Measurements from ENCODE around the gene VPS13A. TPM values are rescaled to one million over a fixed set of nuclear protein-coding genes. Genes with fewer than 3 reads are reported as not detected.
"Not testable (repeated sequence)": the region's sequence is repeated elsewhere in the genome, so short reads cannot be mapped to it uniquely, and the experiment has no call there.

Gene VPS13A
- total RNA-seq, 1 donor from 2014 or later = 39.0 TPM

DNA sequence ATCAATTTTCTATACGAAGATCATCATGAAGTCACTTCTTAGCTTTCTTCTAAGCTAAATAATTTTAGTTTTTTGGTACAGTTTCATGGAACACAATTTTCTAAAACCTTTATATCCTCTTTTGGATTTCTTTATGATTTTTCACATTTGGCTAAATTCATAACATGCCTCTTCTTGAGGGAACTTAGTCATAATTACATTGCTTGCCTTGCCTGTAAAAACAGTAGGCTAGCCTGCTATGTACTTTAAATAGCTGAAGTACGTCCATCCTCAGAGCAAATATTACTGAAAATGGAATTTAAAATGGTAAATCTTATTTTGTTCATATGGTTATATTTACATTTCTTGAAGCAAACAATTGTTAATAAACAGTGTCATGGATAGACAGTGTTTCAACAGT lies 225.0 kb downstream of the VPS13A start:
- DNase-seq = no peak
- intact Hi-C loops (cut with micrococcal nuclease) = no loop called here
- ATAC-seq = no peak

DNA sequence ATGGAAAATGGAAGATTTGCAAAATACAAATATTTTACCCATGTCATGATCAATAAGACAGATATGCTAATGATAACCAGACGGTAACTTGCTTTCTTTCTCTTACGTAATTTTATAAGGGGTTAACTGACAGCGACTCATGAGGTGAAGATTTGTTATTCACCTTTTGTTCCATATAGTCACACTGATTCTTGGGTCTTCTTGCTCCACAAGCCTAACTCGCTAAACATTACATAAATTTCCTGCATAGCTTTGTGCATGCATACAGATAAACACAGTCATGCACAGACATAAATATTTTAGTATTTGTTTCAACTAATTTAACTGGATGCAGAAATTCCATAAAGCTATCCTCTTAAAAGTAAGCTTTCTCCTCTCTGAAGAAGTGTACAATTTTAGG lies 225.9 kb downstream of the VPS13A start:
- DNase-seq (no peak), ATAC-seq (no peak)
- intact Hi-C loops (cut with micrococcal nuclease) = no loop called here

DNA sequence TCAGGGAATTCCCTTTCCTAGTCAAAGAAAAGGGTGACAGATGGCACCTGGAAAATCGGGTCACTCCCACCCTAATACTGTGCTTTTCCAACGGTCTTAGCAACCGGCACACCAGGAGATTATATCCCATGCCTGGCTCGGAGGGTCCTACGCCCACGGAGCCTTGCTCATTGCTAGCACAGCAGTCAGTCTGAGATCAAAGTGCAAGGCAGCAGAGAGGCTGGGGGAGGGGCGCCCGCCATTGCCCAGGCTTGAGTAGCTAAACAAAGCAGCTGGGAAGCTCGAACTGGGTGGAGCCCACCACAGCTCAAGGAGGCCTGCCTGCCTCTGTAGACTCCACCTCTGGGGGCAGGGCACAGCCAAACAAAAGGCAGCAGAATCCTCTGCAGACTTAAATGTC lies 231.2 kb downstream of the VPS13A start:
- ATAC-seq; intact Hi-C loops (cut with micrococcal nuclease); DNase-seq: not testable (repeated sequence)

DNA sequence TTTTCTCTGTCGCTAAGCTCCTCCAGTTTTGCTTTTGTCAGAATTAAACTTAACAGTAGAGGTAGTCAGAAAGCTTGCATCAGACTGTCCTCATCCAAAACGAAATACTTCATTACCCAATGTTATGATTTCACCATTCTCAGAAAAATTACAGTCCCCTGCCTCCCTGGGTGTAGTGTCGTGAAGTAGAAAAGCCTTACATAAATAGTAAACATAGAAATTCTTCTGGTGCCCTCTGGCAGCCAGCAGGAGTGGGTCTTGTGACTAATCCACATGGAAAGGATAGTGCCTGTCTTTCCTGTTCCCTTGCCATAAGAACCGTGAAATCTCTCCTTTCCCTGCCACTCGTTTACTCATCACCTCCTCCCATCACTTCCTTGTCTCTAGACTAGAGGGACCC lies 240.2 kb downstream of the VPS13A start:
- DNase-seq = no peak
- ATAC-seq = no peak
- intact Hi-C loops (cut with micrococcal nuclease) = no loop called here

DNA sequence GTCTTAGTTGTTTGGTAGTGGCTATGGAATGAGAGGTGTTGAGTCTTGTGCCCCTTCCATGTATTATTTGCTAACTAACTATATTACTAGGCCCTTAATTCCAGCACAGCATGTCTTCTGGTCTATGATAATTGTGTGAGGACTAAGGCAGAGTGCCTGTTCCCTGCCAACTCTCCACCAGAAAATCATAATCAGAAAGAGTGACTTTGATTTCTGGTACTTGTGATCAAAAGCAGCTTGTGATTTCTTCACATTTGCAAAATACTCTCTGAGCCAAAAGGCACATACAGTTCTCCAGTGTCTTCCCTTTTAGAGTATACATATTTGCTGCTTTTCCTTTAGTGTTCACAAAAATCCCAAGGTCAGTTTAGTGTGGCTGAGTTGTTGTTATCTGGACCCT lies 240.9 kb downstream of the VPS13A start:
- DNase-seq (no peak), ATAC-seq (no peak)
- intact Hi-C loops (cut with micrococcal nuclease) = no loop called here

DNA sequence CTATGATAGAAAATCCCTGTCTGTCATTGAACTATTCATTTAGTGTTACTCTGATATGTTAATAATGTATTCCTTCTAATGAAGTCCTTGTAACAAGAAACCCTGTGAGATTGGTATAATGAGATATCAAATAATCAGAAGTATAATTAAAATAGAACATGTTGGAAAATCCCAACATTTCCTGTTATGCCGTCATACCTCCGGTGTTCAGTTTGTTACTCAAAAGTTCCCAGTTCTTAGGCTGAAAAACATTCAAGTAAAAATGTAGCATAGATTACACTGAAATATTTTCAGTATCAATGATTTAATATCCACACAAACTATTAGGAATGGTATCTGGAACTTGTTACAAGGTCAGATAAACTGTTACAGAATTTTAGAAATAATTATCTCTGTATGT lies 243.3 kb downstream of the VPS13A start:
- DNase-seq (no peak), ATAC-seq (no peak)
- intact Hi-C loops (cut with micrococcal nuclease) = no loop called here

DNA sequence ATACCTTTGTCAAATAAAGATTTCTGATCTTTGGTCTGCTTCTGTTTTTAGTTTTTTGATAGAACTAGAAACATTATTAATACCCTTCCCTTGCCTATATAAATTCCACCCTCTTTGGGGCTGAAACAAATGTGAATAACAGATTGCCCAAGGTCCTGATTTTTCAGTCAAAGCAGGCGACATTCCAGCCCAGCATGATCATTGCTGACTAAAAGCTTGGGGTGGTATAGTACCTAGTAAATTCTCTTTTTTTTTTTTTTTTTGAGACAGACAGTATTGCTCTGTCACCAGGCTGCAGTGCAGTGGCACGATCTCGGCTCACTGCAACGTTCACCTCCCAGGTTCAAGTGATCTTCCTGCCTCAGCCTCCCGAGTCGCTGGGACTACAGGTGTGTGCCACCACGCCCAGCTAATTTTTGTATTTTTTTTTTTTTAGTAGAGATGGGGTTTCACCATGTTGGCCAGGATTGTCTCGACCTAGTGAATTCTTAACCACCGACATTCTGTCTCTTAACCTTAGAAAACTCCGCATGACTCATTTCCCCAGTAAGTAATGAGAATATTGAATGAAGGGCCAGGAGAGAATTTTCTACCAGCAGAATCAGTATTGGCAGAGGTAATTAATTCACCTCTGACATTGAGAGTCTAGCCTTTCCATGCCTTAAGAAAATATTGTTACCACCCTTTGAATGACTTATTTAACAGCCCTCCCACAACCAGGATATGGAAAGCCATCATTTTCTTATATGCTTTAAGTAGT lies 244.4 kb downstream of the VPS13A start:
- DNase-seq = no peak
- intact Hi-C loops (cut with micrococcal nuclease) = no loop called here
- ATAC-seq = no peak

DNA sequence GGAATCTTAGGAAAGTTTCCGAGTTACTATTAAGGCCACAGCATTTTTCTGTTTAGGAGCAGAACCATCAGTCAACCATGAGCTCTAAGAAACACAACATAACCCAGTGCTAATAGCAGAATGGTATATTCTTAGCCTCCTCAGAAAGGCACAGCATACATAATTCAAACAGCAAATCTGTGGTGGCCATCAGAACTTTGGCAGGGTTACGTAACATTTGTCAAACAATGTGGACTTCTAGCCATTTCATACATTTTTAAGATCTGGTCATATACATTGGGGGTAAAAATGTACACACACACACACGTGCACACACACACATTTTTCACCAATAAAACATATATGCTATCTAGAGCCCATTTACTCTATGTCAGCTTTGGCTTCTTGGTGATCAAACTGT lies 245.6 kb downstream of the VPS13A start:
- ATAC-seq = no peak
- intact Hi-C loops (cut with micrococcal nuclease) = no loop called here
- DNase-seq = no peak

DNA sequence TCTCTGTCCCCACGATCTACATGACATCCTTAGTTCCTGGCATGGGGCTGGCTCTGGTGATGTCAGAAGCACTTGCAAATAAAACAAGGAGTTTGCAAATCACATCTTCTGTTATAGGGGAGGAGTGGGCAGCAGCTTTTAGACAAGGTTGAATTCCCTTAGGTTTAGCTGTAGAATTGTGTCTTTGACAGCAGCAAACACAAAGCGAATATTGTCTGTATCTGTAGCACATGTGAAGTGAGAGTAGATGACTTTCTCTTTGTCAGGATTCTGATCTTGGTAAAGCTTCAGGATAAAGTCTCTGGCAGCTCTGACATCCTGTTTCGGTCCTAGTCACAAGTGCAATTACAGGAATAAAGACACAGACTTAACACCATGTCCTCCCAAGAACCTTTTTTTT lies 246.5 kb downstream of the VPS13A start:
- intact Hi-C loops (cut with micrococcal nuclease) = no loop called here
- DNase-seq (no peak), ATAC-seq (no peak)

DNA sequence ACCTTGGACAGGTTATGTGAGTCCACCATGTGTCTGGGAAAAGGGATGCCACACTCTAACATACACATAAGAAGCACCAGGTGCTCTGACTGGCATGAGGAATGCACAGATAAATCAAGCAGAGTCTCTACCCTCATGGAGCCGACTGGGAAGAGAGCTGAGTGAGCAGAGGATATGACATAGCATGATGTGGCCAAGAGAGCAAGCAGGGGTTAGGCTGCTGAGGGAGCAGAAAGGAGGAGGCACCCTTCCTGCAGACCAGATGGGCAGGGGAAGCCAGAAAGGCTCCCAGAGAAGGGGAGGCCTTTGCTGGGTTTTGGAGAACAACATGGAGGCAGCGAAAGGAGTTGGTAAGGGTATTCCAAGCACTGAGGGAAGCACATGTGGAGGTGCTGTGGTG lies 247.7 kb downstream of the VPS13A start:
- no peak for DNase-seq
- intact Hi-C loops (cut with micrococcal nuclease) = no loop called here
- ATAC-seq = no peak

DNA sequence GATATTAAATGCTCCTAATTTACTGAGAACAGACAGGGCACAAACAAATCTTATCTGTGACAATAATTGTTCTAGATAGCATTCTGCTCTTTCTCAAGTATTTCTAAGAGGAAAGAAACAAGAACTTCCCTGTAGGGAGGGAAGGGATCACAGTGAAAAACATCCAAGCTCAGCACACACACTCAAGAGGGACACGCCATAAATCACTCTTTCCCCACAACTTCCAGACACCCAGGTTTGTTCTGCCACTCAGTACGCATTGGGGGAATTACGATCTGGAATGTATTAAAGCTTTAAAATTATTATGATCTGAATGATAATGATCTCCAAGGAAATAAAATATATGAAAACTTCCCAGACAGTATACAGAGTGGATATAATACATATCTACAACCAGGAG lies 249.4 kb downstream of the VPS13A start:
- ATAC-seq (no peak), DNase-seq (no peak)
- intact Hi-C loops (cut with micrococcal nuclease) = no loop called here

DNA sequence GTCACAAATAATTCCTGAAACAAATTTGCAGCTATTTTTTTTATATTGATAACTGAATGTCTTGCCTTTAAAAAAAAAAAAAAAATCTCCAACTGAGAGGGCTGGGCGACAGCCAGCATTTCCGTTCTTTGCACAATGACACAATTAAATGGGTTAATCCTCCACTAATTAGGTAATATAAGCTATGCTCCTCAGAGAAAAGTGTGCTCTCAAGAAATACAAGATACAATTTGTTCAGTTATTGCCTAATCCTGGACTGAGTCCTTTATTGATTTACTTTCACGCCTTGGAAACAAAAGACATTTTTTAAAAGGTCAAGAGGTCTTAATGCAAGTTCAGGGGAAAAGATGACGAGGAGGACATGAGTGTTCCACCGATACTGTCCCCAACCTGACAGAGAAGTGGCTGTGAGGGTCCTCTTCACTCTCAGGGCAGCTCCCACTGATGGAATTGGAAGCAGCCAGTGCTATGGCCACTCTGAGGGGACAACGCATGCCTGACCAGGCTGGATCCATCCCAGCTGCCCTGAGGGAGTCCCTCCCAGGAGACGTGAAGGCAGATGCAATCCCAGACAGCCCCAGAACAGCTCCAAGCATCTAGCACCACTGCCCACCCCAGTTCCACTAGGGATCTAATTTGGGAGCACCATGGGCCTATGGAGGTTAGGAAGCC lies 250.1 kb downstream of the VPS13A start:
- ATAC-seq (no peak), DNase-seq (no peak)
- intact Hi-C loops (cut with micrococcal nuclease) = no loop called here

DNA sequence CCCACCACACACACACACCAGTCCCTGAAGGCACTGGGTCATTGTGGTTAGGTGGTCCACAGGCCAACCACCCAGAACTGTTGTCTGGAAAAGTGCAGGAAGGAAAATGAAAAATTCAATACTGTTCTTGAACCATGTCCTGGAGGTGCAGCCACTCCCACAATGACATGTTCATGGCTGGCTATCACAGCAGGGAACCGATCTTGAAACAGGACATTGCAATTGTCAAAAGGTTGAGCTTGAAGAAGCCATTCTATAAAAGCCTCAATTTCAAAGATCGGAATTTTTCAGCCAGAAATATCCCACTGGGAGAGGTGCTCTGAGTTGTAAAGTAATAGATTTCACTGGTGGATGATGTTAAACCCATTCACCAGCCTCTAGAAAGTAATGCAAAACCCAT lies 252.6 kb downstream of the VPS13A start:
- DNase-seq (no peak), ATAC-seq (no peak)
- intact Hi-C loops (cut with micrococcal nuclease) = no loop called here

DNA sequence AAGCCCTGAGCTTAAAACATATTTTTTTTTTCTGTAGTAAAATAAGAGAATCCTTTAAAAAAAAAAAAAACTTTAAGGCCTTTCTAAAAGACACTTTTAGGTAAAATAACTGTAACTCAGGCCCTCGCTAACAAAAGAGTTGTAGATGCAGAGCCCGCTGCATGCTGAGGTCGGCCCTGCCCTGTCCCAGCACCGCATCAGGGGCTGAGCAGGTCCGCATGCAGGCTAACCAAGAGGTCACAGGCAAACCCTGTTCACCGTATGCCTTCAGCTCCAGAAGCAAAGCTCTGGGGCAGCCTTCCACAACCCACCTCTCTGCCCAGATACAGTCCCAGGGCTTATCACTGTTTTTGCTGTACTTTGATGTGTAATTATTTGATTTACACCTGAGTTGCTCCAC lies 254.7 kb downstream of the VPS13A start:
- ATAC-seq (no peak), DNase-seq (no peak)
- intact Hi-C loops (cut with micrococcal nuclease) = no loop called here

DNA sequence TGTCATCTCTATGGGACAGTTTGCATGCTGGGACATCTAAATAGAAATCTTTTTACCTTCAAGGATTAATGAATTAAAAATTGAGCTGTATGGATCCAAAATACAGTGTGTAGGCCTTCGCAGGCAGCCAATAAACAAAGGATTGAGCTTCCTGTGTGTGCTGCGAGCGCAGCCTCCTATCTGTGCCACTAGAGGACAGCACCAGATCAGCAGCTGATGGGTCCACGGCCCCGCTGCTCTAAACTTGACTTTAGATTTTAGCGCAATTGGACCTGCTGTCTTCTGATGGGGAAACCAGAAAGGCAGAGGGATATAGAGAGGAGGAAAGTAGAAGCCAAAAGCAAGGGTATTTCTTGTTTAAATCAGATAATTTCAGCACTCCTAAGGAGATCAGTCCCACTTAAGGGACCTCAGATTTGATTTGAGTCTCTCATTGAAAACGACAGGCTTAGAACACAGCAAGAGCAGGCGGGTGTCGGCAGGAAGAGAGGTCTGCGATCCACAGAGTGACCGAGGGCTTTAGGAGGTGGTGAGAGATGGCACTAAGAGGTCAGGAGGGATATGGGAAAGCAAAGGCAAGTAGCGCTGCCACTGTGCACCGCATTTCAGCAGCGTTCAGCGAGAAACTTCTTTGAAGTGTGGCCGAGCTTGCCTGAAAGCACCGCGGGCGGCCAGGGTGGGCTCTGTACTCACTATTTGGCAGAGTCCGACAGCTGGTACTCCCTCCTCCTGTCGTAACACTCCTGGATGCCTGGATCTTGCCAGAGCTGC lies 256.5 kb downstream of the VPS13A start:
- intact Hi-C loops (cut with micrococcal nuclease) = no loop called here
- DNase-seq = peak; percentile 68

DNA sequence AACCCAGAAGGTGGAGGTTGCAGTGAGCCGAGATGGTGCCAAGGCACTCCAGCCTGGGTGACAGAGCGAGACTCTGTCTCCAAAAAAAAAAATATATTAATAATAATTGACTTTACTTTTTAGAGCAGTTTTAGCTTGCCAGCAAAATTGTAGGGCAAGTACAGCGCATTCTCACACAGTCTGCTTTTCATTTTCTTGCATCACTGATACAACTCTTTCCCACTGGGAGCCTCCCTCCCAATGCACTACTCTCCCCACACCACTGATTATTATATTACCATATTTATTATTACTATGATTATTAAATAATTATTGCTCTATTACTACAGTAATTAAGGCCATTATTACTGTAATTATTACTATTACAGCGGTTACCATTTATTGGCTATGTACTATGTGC lies 257.9 kb downstream of the VPS13A start:
- DNase-seq (no peak), ATAC-seq (peak; percentile 79)
- intact Hi-C loops (cut with micrococcal nuclease) = no loop called here

More for the DNA sequence above, 256.5 kb downstream of the VPS13A start:
- ATAC-seq = peak; percentile 82

DNA sequence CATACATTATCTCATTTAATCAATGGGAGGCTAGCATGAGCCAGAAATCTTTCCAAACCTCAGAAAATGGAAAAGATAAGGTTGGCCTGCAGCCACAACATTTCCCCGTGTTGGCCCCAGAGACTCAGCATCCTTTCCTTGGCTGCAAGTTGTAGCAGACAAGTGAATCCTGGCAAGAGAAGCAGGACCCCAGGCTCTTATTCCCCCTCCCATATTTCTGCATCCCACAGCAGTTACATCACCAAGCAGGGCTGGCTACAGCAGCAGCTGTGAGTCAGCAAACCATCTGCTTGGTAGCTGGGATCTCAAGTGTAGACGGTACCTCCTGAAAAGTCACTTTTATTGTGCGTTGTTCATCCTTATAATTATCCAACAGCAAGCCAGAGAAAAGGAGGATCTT lies 258.4 kb downstream of the VPS13A start:
- intact Hi-C loops (cut with micrococcal nuclease) = no loop called here
- DNase-seq (no peak), ATAC-seq (peak; percentile 70)

DNA sequence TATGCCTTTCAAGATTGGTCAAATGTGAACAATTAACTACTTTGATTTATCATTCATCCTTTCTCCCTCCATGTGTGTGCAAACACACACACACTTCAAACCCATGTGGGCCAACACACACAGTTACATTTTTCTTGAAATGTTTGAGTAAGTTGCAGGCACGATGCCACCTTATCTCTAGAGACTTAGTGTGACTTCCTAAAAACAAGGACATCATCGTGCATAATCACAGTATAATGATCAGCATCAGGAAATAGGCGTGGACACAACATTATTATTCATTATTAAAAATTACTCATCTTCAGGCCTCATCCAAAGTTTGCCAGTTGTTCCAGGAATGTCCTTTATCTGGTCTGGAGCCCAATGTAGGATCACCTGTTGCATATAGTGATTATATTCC lies 261.3 kb downstream of the VPS13A start:
- intact Hi-C loops (cut with micrococcal nuclease) = no loop called here
- ATAC-seq = no peak

DNA sequence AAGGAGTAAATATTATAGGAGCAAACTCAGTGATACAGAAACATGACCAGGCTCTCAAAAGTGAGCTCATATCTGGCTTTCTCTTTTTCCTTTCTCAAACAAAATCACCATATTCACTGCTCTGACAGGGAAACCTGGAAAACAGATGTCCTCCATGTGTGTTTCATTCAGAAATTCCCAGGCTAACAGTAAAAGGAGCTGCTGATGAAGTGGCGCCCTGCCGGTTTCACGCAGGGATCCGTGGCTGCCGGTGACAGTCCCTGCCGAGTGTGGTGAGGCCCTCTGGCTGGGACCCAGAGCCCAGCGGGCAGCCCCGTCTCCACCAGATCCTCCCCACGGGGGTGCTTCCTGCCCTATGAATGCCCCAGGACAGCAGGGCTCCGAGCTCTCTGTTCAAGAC lies 262.7 kb downstream of the VPS13A start:
- DNase-seq = peak; percentile 51
- ATAC-seq = peak; percentile 68
- intact Hi-C loops (cut with micrococcal nuclease) = no loop called here

More for the DNA sequence above, 261.3 kb downstream of the VPS13A start:
- DNase-seq = no peak

DNA sequence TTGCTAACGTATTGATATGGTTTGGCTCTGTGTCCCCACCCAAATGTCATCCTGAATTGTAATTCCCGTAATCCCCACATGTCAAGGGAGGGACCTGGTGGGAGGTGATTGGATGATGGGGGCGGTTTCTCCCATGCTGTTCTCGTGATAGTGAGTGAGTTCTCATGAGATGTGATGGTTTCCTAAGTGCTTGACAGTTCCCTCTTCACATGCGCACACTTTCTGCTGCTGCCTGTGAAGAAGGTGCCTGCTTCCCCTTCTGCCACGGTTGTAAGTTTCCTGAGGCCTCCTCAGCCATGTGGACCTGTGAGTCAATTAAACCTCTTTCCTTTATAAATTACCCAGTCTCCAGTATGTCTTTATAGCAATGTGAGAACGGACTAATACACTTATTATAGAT lies 263.8 kb downstream of the VPS13A start:
- intact Hi-C loops (cut with micrococcal nuclease); ATAC-seq; DNase-seq: not testable (repeated sequence)

Data from left ventricle myocardium superior (tissue), 1 donor.